Panc1 (cell line): ENCODE measurements around the gene PLA2G5. TPM values are rescaled to one million over a fixed set of nuclear protein-coding genes. Genes with fewer than 3 reads are reported as not detected.

Source experiments
- ATAC-seq: fragments of 200-7000 bp; cut with Tn5 transposase; 2 replicates; pipeline ENCODE4 v1.9.1; 2020; ENCODE audit warnings: mild to moderate bottlenecking, moderate library complexity
- BruUV-seq: library from RNA; stranded (reverse); fragments of 400-500 nt; replicated peaks from 2 replicates; lab custom pipeline; 2021; lab: Mats Ljungman, UMichigan
- CTCF ChIA-PET: fragments of 300-600 bp; sonication (Branson Sonifier 250); formaldehyde crosslinking; loops from one replicate; lab custom pipeline; 2022; ENCODE audit warnings: antibody characterized with exemption; lab: Charles Lee
- POLR2A ChIA-PET: fragments of 300-600 bp; sonication (Branson Sonifier 250); formaldehyde crosslinking; loops from one replicate; lab custom pipeline; 2022; ENCODE audit warnings: antibody characterized with exemption; lab: Charles Lee
- DNase-seq: peaks from one replicate; pipeline ENCODE4 v3.0.0-alpha.2; 2010; ENCODE audit warnings: low read depth, low spot score
- H3K27ac ChIP-seq: 2 replicates; pipeline ENCODE4 v1.5.1; 2011; ENCODE audit warnings: mild to moderate bottlenecking, low read length, inconsistent platforms
- H3K27me3 ChIP-seq: fragments of 200-500 bp; sonication (Bioruptor generic); 2 replicates; pipeline ENCODE4 v1.6.0; 2014; ENCODE audit warnings: low read length, inconsistent platforms; ENCODE audit not compliant: control insufficient read depth, insufficient read depth
- H3K36me3 ChIP-seq: fragments of 200-500 bp; sonication (Bioruptor generic); 2 replicates; pipeline ENCODE4 v1.5.1; 2014; ENCODE audit warnings: inconsistent platforms, mild to moderate bottlenecking, low read length, moderate library complexity; ENCODE audit not compliant: control insufficient read depth, insufficient read depth
- H3K4me1 ChIP-seq: 2 replicates; pipeline ENCODE4 v1.5.1; 2011; ENCODE audit warnings: inconsistent platforms, mild to moderate bottlenecking, low read length, moderate library complexity; ENCODE audit not compliant: control insufficient read depth, insufficient read depth
- H3K4me3 ChIP-seq, 2 experiments: 2 replicates each; pipeline ENCODE4 v1.5.1; 2011 to 2012; ENCODE audit warnings: low read depth in 2 of 2, low read length in 2 of 2, mild to moderate bottlenecking in 2 of 2, inconsistent platforms in 1 of 2, moderate library complexity in 1 of 2
- H3K9me3 ChIP-seq: fragments of 200-500 bp; sonication (Bioruptor generic); 2 replicates; pipeline ENCODE4 v1.5.1; 2014; ENCODE audit warnings: low read depth, mild to moderate bottlenecking, inconsistent platforms, low read length, moderate library complexity; ENCODE audit not compliant: control insufficient read depth, insufficient read depth
- POLR2AphosphoS5 ChIP-seq: IDR thresholded peaks from 2 replicates; pipeline ENCODE4 v1.6.1; 2012; ENCODE audit warnings: mild to moderate bottlenecking, low read depth, low read length, moderate library complexity
- REST ChIP-seq, 2 experiments: IDR thresholded peaks; 2 replicates each; pipeline ENCODE4 v1.6.1; 2011 to 2012; ENCODE audit warnings: low read depth in 2 of 2, control low read depth in 1 of 2, low read length in 1 of 2, mild to moderate bottlenecking in 1 of 2, moderate library complexity in 1 of 2; ENCODE audit not compliant: insufficient read depth in 1 of 2
- SIN3A ChIP-seq: IDR thresholded peaks from 2 replicates; pipeline ENCODE4 v1.6.1; 2012; ENCODE audit warnings: low read depth, mild to moderate bottlenecking, low read length, moderate library complexity, borderline replicate concordance; ENCODE audit not compliant: insufficient read depth
- TCF7L2 ChIP-seq: IDR thresholded peaks from 2 replicates; pipeline ENCODE4 v1.6.1; 2011; ENCODE audit warnings: mild to moderate bottlenecking, low read depth, low read length, inconsistent platforms
- in situ Hi-C: cut with HindIII; loops from 2 replicates; pipeline ENCODE4 v1.10.0; 2016; ENCODE audit warnings: low sequenced_read_pairs, low pct_unique_long_range_greater_than_20kb
- intact Hi-C: fragments of 100-400 bp; cut with micrococcal nuclease; formaldehyde crosslinking; loops from one replicate; pipeline ENCODE4 v1.10.0; 2022; ENCODE audit not compliant: unreplicated experiment
- total RNA-seq: library from RNA; stranded (reverse); gene quantifications from one replicate; pipeline ENCODE4 v1.2.1, GENCODE V29; 2021; ENCODE audit not compliant: unreplicated experiment
- TF ChIP-seq, protein P1 (sequence below): fragments of 450-650 bp; IDR thresholded peaks from 2 replicates; pipeline ENCODE4 v1.5.1; 2017; ENCODE audit warnings: mild to moderate bottlenecking

The PLA2G5 gene
- total RNA-seq, 1 experiment from 2014 or later = not detected

DNA sequence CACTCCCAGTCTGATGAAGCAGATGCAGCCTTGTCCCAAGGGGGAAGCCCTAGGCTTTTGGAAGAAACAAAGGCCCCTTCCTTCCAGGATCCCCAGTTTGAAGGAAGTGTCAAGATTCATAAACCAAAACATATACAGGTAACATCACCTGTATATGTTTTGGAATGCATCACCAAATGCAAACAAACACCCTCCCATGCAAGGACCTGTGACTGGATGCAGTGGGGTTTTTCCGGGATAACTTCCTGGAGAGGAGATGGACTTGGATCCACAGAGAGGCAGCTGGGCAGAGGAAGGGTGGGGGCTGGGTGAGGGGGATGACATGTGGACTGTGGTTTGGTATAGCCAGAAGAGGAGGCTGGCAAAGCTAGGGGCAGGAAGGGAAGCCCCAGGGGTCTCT, 67.6 kb downstream of the PLA2G5 start:
- intact Hi-C loops = no loop called here
- CTCF ChIA-PET = no interaction called here

GRCh38 chr1:20138346-20138745, 68.4 kb downstream of the PLA2G5 start:
- CTCF ChIA-PET = no interaction called here
- intact Hi-C loops (no loop called here), in situ Hi-C loops (no loop called here)
- TF ChIP-seq, protein P1, sequence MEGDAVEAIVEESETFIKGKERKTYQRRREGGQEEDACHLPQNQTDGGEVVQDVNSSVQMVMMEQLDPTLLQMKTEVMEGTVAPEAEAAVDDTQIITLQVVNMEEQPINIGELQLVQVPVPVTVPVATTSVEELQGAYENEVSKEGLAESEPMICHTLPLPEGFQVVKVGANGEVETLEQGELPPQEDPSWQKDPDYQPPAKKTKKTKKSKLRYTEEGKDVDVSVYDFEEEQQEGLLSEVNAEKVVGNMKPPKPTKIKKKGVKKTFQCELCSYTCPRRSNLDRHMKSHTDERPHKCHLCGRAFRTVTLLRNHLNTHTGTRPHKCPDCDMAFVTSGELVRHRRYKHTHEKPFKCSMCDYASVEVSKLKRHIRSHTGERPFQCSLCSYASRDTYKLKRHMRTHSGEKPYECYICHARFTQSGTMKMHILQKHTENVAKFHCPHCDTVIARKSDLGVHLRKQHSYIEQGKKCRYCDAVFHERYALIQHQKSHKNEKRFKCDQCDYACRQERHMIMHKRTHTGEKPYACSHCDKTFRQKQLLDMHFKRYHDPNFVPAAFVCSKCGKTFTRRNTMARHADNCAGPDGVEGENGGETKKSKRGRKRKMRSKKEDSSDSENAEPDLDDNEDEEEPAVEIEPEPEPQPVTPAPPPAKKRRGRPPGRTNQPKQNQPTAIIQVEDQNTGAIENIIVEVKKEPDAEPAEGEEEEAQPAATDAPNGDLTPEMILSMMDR = no peak
- TF ChIP-seq SIN3A (no peak), REST (IDR thresholded peaks at IDR 0.05; ENCODE audit: insufficient read depth in 1 of 2, low read depth in 2 of 2, low read length in 1 of 2) (no peak), POLR2AphosphoS5 (no peak), TCF7L2 (no peak)
- H3K9me3 ChIP-seq = no peaks in the 10 kb centered on the region
- H3K27ac ChIP-seq = no peak overlapping the region
- H3K4me3 ChIP-seq = no peak overlapping the region
- no TSS peak for BruUV-seq
- no peaks in the 10 kb centered on the region for H3K4me1 ChIP-seq
- ATAC-seq (no peak), DNase-seq (no peak)
- no peaks in the 10 kb centered on the region for H3K27me3 ChIP-seq
- H3K36me3 ChIP-seq = no peaks in the 10 kb centered on the region
- POLR2A ChIA-PET = interaction anchor here (0.6 kb wide), 1 partner anchor 20 kb away, joined by 3 read pairs; no protein-coding TSS in a partner anchor

More for the DNA sequence above, 67.6 kb downstream of the PLA2G5 start:
- Histone ChIP-seq H3K4me1 (no peaks in the 10 kb centered on the region), H3K36me3 (no peaks in the 10 kb centered on the region), H3K9me3 (no peaks in the 10 kb centered on the region), H3K4me3 (no peak overlapping the region), H3K27me3 (no peaks in the 10 kb centered on the region), H3K27ac (no peak overlapping the region)
- in situ Hi-C loops = no loop called here
- POLR2A ChIA-PET = no interaction called here
- BruUV-seq = no TSS peak
- no peak for DNase-seq
- TF ChIP-seq, protein P1 = no peak
- TF ChIP-seq REST (IDR thresholded peaks at IDR 0.05; ENCODE audit: insufficient read depth in 1 of 2, low read depth in 2 of 2, low read length in 1 of 2) (no peak), TCF7L2 (no peak), SIN3A (no peak), POLR2AphosphoS5 (no peak)
- no peak for ATAC-seq
